ENCODE measurements around the gene DPP4. TPM values are rescaled to one million over a fixed set of nuclear protein-coding genes. Genes with fewer than 3 reads are reported as not detected.

DPP4 gene
- total RNA-seq, 1 experiment from 2014 or later: 0.80 TPM

DNA sequence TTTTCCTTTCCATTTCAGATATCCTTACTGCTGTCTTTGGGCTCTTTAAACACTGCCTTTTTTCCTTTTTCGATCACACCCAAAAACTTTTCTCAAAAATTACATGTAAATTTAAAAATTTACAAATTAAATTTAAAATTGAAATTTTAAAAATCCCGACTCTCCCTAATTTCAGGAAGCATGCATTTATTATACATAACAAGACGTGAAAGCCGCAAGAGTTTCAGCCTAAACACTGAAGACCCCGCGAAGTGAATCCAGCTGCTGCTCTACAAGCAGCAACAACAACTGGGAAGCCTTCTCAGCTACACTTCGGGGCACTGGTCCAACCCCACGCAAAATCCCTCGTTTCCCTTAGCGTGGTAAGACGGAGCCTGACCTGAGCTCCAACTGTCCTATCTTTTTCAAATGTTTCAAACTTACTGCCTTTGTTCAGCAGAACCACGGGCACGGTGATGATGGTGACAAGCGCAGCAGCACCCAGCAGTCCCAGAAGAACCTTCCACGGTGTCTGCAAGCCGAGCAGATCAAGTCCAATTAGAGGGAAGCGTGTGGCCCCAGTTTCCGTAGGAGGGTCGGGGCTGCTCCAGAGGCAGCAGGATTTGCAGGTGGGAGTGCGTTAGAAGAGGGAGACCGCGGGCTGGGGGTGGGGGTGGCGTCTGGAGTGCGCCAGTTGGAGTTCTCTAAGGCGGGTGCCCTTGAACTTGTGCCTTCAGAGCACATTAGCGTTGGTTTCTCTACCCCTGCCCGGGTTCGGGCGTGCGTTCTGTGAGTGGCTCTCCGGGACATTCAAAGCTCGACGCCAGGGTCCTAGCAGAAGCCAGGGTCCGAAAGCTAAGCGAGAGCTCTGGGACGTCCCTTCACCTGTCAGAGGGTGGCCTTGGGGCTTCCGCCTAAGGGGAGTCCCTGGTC lies 783 bp downstream of the DPP4 start:
- BruUV-seq (replicated peaks): no TSS peak
- intact Hi-C loops (cut with micrococcal nuclease; ENCODE audit: unreplicated experiment): no loop called here

DNA sequence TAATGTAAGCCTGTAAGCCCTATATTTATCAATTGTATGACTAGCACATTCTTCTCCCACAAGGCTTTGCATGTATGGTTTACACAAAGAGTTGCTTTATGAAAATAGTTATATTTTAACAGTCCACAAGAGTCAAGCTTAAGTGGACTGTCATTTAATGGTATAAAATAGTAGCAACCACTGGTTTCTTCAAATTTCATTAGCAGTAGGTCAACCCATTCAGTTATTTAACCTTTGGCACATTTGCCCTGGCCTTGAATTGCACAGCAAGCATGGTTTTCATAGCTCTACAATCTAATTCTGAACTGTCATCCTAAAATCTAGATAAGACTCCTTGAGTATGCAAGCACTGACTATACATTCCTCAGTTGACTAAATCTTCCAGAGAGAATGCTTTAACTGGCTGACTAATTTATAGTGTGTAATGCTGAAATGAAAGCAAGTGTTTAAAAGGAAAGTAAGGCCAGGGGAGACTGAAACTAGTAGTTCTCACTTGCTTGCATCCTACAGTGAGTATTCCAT lies 1.8 kb downstream of the DPP4 start:
- Histone ChIP-seq H3K27me3 (replicated peaks; ENCODE audit: insufficient read depth, low read depth, low read length, poor library complexity) (peaks cover 15% of the 10 kb centered on the region), H3K36me3 (ENCODE audit: insufficient read depth, low read length, poor library complexity, severe bottlenecking) (no peaks in the 10 kb centered on the region), H3K4me1 (ENCODE audit: insufficient read depth, low read length, poor library complexity, severe bottlenecking) (peaks cover 4% of the 10 kb centered on the region), H3K9me3 (ENCODE audit: low read depth, low read length, poor library complexity, severe bottlenecking) (no peaks in the 10 kb centered on the region), H3K27ac (ENCODE audit: low read depth, low read length, poor library complexity, severe bottlenecking) (no peak overlapping the region), H3K4me3 (ENCODE audit: low read depth, low read length, poor library complexity, severe bottlenecking) (no peak overlapping the region)
- DNase-seq (ENCODE audit: low spot score): no peak
- POLR2A ChIA-PET (ENCODE audit: low non-redundant PET): no interaction called here
- no TSS peak for BruUV-seq (replicated peaks)
- TF ChIP-seq EZH2 (IDR thresholded peaks at IDR 0.05; ENCODE audit: borderline replicate concordance, low read depth, low read length, poor library complexity, severe bottlenecking): no peak
- TF ChIP-seq, protein P1, sequence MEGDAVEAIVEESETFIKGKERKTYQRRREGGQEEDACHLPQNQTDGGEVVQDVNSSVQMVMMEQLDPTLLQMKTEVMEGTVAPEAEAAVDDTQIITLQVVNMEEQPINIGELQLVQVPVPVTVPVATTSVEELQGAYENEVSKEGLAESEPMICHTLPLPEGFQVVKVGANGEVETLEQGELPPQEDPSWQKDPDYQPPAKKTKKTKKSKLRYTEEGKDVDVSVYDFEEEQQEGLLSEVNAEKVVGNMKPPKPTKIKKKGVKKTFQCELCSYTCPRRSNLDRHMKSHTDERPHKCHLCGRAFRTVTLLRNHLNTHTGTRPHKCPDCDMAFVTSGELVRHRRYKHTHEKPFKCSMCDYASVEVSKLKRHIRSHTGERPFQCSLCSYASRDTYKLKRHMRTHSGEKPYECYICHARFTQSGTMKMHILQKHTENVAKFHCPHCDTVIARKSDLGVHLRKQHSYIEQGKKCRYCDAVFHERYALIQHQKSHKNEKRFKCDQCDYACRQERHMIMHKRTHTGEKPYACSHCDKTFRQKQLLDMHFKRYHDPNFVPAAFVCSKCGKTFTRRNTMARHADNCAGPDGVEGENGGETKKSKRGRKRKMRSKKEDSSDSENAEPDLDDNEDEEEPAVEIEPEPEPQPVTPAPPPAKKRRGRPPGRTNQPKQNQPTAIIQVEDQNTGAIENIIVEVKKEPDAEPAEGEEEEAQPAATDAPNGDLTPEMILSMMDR (conservative IDR thresholded peaks at IDR 0.05; ENCODE audit: low read depth, low read length): no peak
- intact Hi-C loops (cut with micrococcal nuclease; ENCODE audit: unreplicated experiment): no loop called here
- CTCF ChIA-PET: no interaction called here

More for the DNA sequence above, 783 bp downstream of the DPP4 start:
- no peak for TF ChIP-seq EZH2 (IDR thresholded peaks at IDR 0.05; ENCODE audit: borderline replicate concordance, low read depth, low read length, poor library complexity, severe bottlenecking)
- TF ChIP-seq, protein P1 (conservative IDR thresholded peaks at IDR 0.05; ENCODE audit: low read depth, low read length): no peak
- Histone ChIP-seq H3K27ac (ENCODE audit: low read depth, low read length, poor library complexity, severe bottlenecking) (no peak overlapping the region), H3K4me1 (ENCODE audit: insufficient read depth, low read length, poor library complexity, severe bottlenecking) (peaks cover 4% of the 10 kb centered on the region), H3K27me3 (replicated peaks; ENCODE audit: insufficient read depth, low read depth, low read length, poor library complexity) (peaks cover 15% of the 10 kb centered on the region), H3K9me3 (ENCODE audit: low read depth, low read length, poor library complexity, severe bottlenecking) (no peaks in the 10 kb centered on the region), H3K36me3 (ENCODE audit: insufficient read depth, low read length, poor library complexity, severe bottlenecking) (no peaks in the 10 kb centered on the region), H3K4me3 (ENCODE audit: low read depth, low read length, poor library complexity, severe bottlenecking) (peak overlapping the region; percentile 50)
- ChIA-PET POLR2A (ENCODE audit: low non-redundant PET) (no interaction called here), CTCF (no interaction called here)
- DNase-seq (ENCODE audit: low spot score): no peak

DNA sequence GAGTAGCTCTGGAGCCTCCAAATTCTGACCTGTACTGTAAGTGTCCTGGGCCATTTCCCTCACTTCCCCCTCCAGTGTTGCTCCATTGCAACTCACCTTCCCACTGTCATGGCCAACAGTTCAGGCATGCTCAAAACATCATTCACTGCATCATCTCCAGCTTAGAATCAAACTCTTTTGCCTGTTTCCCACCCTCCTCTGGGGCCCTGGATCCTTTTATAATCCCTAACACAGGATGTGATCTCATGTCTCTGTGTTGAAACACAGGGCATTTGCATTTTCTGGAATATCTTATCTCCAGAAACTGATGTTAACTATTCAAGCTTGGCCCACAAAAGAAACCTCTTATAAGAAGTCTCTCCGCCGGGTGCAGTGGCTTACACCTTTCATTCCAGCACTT lies 3.0 kb downstream of the DPP4 start:
- DNase-seq (ENCODE audit: low spot score): peak; percentile 73
- H3K27ac ChIP-seq (ENCODE audit: low read depth, low read length, poor library complexity, severe bottlenecking): no peak overlapping the region
- ChIA-PET POLR2A (ENCODE audit: low non-redundant PET) (no interaction called here), CTCF (no interaction called here)
- H3K4me1 ChIP-seq (ENCODE audit: insufficient read depth, low read length, poor library complexity, severe bottlenecking): peaks cover 4% of the 10 kb centered on the region
- H3K4me3 ChIP-seq (ENCODE audit: low read depth, low read length, poor library complexity, severe bottlenecking): no peak overlapping the region
- no peak for TF ChIP-seq EZH2 (IDR thresholded peaks at IDR 0.05; ENCODE audit: borderline replicate concordance, low read depth, low read length, poor library complexity, severe bottlenecking)
- TF ChIP-seq, protein P1 (conservative IDR thresholded peaks at IDR 0.05; ENCODE audit: low read depth, low read length): no peak
- H3K27me3 ChIP-seq (replicated peaks; ENCODE audit: insufficient read depth, low read depth, low read length, poor library complexity): peaks cover 15% of the 10 kb centered on the region
- H3K9me3 ChIP-seq (ENCODE audit: low read depth, low read length, poor library complexity, severe bottlenecking): no peaks in the 10 kb centered on the region
- no peaks in the 10 kb centered on the region for H3K36me3 ChIP-seq (ENCODE audit: insufficient read depth, low read length, poor library complexity, severe bottlenecking)
- no TSS peak for BruUV-seq (replicated peaks)
- intact Hi-C loops (cut with micrococcal nuclease; ENCODE audit: unreplicated experiment): no loop called here

Data from A673 (cell line).